SIG-M5 treated with dmso at 0.1 percent for 504 hours (cell line): Measurements from ENCODE around the gene USP17L28.
"Not testable (repeated sequence)": the region's sequence is repeated elsewhere in the genome, so short reads cannot be mapped to it uniquely, and the experiment has no call there.

ENCODE experiments used
- DNase-seq: peaks from one replicate; lab custom pipeline; 2025; ENCODE audit not compliant: unreplicated experiment; lab: John Stamatoyannopoulos, UW

USP17L28 gene, protein sequence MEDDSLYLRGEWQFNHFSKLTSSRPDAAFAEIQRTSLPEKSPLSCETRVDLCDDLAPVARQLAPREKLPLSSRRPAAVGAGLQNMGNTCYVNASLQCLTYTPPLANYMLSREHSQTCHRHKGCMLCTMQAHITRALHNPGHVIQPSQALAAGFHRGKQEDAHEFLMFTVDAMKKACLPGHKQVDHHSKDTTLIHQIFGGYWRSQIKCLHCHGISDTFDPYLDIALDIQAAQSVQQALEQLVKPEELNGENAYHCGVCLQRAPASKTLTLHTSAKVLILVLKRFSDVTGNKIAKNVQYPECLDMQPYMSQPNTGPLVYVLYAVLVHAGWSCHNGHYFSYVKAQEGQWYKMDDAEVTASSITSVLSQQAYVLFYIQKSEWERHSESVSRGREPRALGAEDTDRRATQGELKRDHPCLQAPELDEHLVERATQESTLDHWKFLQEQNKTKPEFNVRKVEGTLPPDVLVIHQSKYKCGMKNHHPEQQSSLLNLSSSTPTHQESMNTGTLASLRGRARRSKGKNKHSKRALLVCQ

DNA sequence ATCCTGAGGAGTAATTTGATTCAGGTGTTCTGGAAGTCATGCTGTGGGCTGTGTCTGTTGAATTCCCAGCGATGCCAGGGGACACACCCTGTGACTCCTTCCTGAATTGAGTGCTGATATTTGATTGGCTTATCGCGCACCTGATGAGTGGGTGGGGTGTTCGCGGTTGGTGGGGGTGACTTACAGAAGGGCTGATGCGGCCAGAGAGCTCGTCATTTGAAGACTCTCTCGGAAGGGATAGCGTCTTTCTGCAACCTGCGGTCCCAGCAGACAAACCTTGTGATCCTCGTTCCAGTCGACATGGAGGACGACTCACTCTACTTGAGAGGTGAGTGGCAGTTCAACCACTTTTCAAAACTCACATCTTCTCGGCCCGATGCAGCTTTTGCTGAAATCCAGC lies at the start of gene USP17L28:
TSS of gene USP17L28 (plus strand) at position 301 of the 400 bp plus-strand sequence. CDS start at position 301, 0 bp downstream.
- not testable (repeated sequence) for DNase-seq

DNA sequence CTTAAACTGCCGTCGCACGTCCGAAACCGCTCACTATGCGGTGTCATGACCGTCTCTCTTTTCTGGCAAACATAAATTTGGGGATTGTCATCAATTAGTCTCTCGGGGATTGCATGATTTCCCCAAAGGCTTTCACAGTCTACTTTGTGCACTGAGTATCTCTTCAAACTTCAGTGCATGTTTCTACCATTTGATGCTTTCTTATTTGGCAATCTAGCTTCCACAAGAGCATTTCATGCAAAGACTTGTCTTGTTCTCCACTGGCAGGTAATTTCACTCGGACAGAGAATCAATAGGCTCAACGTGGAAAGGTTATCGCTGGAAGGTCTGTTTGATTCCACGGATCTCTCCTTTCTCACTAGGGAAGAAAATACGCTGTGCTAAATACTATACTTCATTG lies 24.5 kb upstream of the USP17L28 start:
- DNase-seq = not testable (repeated sequence)

DNA sequence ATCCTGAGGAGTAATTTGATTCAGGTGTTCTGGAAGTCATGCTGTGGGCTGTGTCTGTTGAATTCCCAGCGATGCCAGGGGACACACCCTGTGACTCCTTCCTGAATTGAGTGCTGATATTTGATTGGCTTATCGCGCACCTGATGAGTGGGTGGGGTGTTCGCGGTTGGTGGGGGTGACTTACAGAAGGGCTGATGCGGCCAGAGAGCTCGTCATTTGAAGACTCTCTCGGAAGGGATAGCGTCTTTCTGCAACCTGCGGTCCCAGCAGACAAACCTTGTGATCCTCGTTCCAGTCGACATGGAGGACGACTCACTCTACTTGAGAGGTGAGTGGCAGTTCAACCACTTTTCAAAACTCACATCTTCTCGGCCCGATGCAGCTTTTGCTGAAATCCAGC lies 23.8 kb upstream of the USP17L28 start, which contains the start of gene USP17L24:
TSS of gene USP17L24 (plus strand) at position 301 of the 400 bp plus-strand sequence. CDS start at position 301, 0 bp downstream.
- DNase-seq = not testable (repeated sequence)

DNA sequence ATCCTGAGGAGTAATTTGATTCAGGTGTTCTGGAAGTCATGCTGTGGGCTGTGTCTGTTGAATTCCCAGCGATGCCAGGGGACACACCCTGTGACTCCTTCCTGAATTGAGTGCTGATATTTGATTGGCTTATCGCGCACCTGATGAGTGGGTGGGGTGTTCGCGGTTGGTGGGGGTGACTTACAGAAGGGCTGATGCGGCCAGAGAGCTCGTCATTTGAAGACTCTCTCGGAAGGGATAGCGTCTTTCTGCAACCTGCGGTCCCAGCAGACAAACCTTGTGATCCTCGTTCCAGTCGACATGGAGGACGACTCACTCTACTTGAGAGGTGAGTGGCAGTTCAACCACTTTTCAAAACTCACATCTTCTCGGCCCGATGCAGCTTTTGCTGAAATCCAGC lies 19.1 kb upstream of the USP17L28 start, which contains the start of gene USP17L25:
TSS of gene USP17L25 (plus strand) at position 301 of the 400 bp plus-strand sequence. CDS start at position 301, 0 bp downstream.
- not testable (repeated sequence) for DNase-seq

DNA sequence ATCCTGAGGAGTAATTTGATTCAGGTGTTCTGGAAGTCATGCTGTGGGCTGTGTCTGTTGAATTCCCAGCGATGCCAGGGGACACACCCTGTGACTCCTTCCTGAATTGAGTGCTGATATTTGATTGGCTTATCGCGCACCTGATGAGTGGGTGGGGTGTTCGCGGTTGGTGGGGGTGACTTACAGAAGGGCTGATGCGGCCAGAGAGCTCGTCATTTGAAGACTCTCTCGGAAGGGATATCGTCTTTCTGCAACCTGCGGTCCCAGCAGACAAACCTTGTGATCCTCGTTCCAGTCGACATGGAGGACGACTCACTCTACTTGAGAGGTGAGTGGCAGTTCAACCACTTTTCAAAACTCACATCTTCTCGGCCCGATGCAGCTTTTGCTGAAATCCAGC lies 14.3 kb upstream of the USP17L28 start, which contains the start of gene USP17L26:
TSS of gene USP17L26 (plus strand) at position 301 of the 400 bp plus-strand sequence. CDS start at position 301, 0 bp downstream.
- DNase-seq = not testable (repeated sequence)

DNA sequence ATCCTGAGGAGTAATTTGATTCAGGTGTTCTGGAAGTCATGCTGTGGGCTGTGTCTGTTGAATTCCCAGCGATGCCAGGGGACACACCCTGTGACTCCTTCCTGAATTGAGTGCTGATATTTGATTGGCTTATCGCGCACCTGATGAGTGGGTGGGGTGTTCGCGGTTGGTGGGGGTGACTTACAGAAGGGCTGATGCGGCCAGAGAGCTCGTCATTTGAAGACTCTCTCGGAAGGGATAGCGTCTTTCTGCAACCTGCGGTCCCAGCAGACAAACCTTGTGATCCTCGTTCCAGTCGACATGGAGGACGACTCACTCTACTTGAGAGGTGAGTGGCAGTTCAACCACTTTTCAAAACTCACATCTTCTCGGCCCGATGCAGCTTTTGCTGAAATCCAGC lies 9.6 kb upstream of the USP17L28 start, which contains the start of gene USP17L5:
TSS of gene USP17L5 (plus strand) at position 301 of the 400 bp plus-strand sequence. CDS start at position 301, 0 bp downstream.
- DNase-seq = not testable (repeated sequence)

DNA sequence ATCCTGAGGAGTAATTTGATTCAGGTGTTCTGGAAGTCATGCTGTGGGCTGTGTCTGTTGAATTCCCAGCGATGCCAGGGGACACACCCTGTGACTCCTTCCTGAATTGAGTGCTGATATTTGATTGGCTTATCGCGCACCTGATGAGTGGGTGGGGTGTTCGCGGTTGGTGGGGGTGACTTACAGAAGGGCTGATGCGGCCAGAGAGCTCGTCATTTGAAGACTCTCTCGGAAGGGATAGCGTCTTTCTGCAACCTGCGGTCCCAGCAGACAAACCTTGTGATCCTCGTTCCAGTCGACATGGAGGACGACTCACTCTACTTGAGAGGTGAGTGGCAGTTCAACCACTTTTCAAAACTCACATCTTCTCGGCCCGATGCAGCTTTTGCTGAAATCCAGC lies 4.8 kb upstream of the USP17L28 start, which contains the start of gene USP17L27:
TSS of gene USP17L27 (plus strand) at position 301 of the 400 bp plus-strand sequence. CDS start at position 301, 0 bp downstream.
- not testable (repeated sequence) for DNase-seq

DNA sequence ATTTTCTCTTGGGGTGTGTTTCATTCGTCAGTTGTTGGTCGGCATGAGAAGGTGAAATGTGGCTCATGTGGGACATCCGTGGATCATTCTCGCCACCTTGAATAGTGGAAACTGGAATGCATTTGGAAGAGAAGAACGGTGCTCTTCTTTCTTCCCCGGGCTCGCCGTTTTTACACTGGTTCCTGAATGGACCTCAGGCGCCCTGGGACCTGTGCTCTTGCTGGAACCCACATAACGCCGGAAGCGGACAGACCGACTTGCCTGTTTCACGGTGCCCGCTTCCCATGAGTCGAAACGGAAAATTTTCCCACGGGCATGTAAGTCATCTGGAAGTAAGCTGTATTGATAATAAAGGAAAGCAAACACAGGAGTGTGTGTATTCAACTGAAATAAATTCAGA lies 2.2 kb downstream of the USP17L28 start:
- DNase-seq = not testable (repeated sequence)

DNA sequence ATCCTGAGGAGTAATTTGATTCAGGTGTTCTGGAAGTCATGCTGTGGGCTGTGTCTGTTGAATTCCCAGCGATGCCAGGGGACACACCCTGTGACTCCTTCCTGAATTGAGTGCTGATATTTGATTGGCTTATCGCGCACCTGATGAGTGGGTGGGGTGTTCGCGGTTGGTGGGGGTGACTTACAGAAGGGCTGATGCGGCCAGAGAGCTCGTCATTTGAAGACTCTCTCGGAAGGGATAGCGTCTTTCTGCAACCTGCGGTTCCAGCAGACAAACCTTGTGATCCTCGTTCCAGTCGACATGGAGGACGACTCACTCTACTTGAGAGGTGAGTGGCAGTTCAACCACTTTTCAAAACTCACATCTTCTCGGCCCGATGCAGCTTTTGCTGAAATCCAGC lies 4.6 kb downstream of the USP17L28 start, which contains the start of gene USP17L29:
TSS of gene USP17L29 (plus strand) at position 301 of the 400 bp plus-strand sequence. CDS start at position 301, 0 bp downstream.
- DNase-seq = not testable (repeated sequence)

DNA sequence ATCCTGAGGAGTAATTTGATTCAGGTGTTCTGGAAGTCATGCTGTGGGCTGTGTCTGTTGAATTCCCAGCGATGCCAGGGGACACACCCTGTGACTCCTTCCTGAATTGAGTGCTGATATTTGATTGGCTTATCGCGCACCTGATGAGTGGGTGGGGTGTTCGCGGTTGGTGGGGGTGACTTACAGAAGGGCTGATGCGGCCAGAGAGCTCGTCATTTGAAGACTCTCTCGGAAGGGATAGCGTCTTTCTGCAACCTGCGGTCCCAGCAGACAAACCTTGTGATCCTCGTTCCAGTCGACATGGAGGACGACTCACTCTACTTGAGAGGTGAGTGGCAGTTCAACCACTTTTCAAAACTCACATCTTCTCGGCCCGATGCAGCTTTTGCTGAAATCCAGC lies 14.1 kb downstream of the USP17L28 start, which contains the start of gene USP17L30:
TSS of gene USP17L30 (plus strand) at position 301 of the 400 bp plus-strand sequence. CDS start at position 301, 0 bp downstream.
- DNase-seq = not testable (repeated sequence)

DNA sequence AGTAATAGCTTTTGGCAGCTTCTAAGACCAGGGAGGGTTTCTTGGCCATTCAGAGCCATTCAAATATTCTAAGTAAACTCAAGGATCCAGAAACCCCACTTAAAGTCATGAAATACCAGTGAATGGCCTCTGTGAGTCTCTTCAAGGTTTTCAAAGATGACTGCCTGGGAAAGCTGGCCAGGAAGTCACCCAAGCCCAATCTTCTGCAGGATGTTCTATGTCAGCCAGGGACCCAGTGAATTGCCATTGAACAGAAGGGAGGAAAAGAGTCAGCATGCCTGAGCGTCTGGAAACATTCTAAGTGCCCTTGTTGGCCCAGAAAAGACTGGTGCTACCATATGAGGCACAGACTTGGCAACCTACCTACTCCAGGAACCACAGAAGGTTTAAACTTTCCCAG lies 31.2 kb downstream of the USP17L28 start:
- not testable (repeated sequence) for DNase-seq

DNA sequence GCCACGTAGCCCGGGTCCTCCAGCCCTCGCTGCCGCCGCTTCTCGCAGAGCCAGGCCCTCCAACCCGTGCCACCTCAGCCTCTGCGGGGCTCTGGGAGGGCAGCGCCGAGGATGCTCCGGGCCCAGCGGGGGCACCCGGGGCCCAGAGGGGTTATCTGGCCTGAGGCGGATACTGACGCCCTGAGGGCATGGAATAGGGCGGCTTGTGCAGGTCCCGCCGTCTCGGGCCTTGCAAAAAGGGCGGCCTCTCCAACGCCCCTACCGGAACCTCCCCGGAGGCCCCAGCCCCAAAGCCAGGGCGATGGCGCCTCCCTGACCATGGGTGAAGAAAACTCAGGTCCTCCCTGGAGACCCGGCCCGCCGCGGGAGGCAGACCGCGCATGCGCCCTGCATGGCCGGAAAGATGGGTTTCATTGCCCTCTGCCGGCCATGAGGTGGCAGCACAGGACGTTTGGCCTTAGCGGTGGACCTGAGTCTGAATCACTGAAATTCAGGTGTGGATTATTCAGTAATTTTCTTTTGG lies 32.4 kb downstream of the USP17L28 start:
- DNase-seq = not testable (repeated sequence)

DNA sequence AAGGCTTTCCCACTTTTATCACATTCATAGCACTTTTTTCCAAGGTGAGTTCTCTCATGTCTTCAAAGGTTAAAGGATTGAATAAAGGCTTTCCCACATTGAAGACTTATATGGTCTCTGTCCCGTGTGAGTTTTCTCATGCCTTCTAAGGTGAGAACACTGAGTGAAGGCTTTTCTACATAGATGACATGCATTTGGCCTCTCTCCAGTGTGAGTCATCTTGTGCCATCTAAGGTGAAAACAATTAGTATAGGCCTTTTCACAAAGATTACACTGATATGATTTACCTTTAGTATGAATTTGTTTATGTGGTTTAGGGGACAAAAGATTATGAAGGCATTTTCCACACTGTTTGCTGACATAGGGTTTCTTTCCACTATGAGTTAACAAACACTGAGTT lies 35.4 kb downstream of the USP17L28 start:
- no peak for DNase-seq

DNA sequence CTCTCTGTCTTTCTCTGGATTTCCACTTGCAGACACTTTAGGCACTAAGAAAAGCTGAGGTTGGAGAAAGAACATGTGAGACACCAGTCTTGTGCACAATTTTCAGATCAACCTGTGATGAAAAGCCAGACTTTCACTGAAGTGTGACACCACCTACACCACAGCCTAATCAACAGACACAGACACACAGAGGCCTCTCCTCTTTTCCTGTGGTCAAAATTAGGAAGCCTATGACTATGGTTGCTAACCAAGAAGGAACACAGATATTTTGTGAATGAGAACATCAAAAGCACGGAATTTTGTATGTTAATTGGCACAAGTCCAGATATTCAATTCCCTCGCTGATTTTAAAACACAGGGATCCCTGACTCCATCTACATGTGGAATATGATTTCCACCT lies 40.3 kb downstream of the USP17L28 start:
- not testable (repeated sequence) for DNase-seq
